HepG2 (cell line): ENCODE data around the gene LTB4R2. TPM values are rescaled to one million over a fixed set of nuclear protein-coding genes. Genes with fewer than 3 reads are reported as not detected.

Source experiments
- AGO2 ChIP-seq: fragments of 200-400 bp; formaldehyde crosslinking; optimal IDR thresholded peaks from 2 replicates; pipeline ENCODE3; 2017; ENCODE audit warnings: mild to moderate bottlenecking, low read depth, low read length, moderate library complexity
- BCL3 ChIP-seq: sonication (generic); formaldehyde crosslinking; IDR thresholded peaks from 2 replicates; pipeline ENCODE4 v1.5.1; 2020; ENCODE audit warnings: mild to moderate bottlenecking, missing genetic modification reagents, moderate library complexity
- CENPBD1 ChIP-seq: sonication (generic); formaldehyde crosslinking; IDR thresholded peaks from 2 replicates; pipeline ENCODE4 v1.8.0; 2022; ENCODE audit warnings: missing genetic modification reagents, low read depth, mild to moderate bottlenecking, borderline replicate concordance
- FOXA1 ChIP-seq, 2 experiments: fragments of 450-650 bp in 1 of 2; sonication (generic) in 1 of 2; formaldehyde crosslinking in 1 of 2; IDR thresholded peaks; 2 replicates each; pipeline versions ENCODE4 v1.4.0 to v1.6.1; 2016 to 2020; ENCODE audit warnings: missing genetic modification reagents in 1 of 2
- GTF3A ChIP-seq: sonication (generic); formaldehyde crosslinking; conservative IDR thresholded peaks from 2 replicates; pipeline ENCODE4 v1.4.0; 2020; ENCODE audit warnings: mild to moderate bottlenecking, missing genetic modification reagents
- HDAC1 ChIP-seq: sonication (generic); formaldehyde crosslinking; IDR thresholded peaks from 2 replicates; pipeline ENCODE4 v1.5.1; 2020; ENCODE audit warnings: mild to moderate bottlenecking, missing genetic modification reagents
- HMGA1 ChIP-seq: sonication (generic); formaldehyde crosslinking; conservative IDR thresholded peaks from 2 replicates; pipeline ENCODE4 v1.4.0; 2020; ENCODE audit warnings: missing genetic modification reagents
- HNRNPL ChIP-seq: fragments of 200-400 bp; formaldehyde crosslinking; IDR thresholded peaks from 2 replicates; pipeline ENCODE4 v1.6.1; 2017; ENCODE audit warnings: mild to moderate bottlenecking, low read depth, low read length
- HOXA5 ChIP-seq: sonication (generic); formaldehyde crosslinking; IDR thresholded peaks from 2 replicates; pipeline ENCODE4 v1.4.0; 2020; ENCODE audit warnings: missing genetic modification reagents
- IRF2 ChIP-seq: IDR thresholded peaks from 2 replicates; pipeline ENCODE4 v1.6.1; 2018; ENCODE audit warnings: missing genetic modification reagents, missing compliant biosample characterization
- JUND ChIP-seq: sonication (generic); formaldehyde crosslinking; IDR thresholded peaks from 2 replicates; pipeline ENCODE4 v1.8.0; 2022; ENCODE audit warnings: mild to moderate bottlenecking, missing genetic modification reagents
- KMT2A ChIP-seq: sonication (generic); formaldehyde crosslinking; IDR thresholded peaks from 2 replicates; pipeline ENCODE4 v1.4.0; 2020; ENCODE audit warnings: missing genetic modification reagents
- MATR3 ChIP-seq: sonication (generic); formaldehyde crosslinking; IDR thresholded peaks from 2 replicates; pipeline ENCODE4 v1.4.0; 2020; ENCODE audit warnings: missing genetic modification reagents
- MYPOP ChIP-seq: sonication (generic); formaldehyde crosslinking; IDR thresholded peaks from 2 replicates; pipeline ENCODE4 v1.8.1; 2023; ENCODE audit warnings: mild to moderate bottlenecking, moderate library complexity, missing genetic modification reagents
- NFE2 ChIP-seq: sonication (generic); formaldehyde crosslinking; IDR thresholded peaks from 2 replicates; pipeline ENCODE4 v1.4.0; 2020; ENCODE audit warnings: missing genetic modification reagents
- RARG ChIP-seq: sonication (generic); formaldehyde crosslinking; IDR thresholded peaks from 2 replicates; pipeline ENCODE4 v1.4.0; 2020; ENCODE audit warnings: low read depth, mild to moderate bottlenecking, missing genetic modification reagents
- RFX1 ChIP-seq: fragments of 450-650 bp; IDR thresholded peaks from 2 replicates; pipeline ENCODE4 v1.6.1; 2017
- SOX6 ChIP-seq, 2 experiments: fragments of 450-650 bp in 1 of 2; sonication (generic) in 1 of 2; formaldehyde crosslinking in 1 of 2; IDR thresholded peaks; 2 replicates each; pipeline versions ENCODE4 v1.4.0 to v1.6.1; 2017 to 2020; ENCODE audit warnings: antibody characterized with exemption in 1 of 2, mild to moderate bottlenecking in 1 of 2, missing genetic modification reagents in 1 of 2
- ZFP90 ChIP-seq: sonication (generic); formaldehyde crosslinking; IDR thresholded peaks from 2 replicates; pipeline ENCODE4 v1.8.0; 2022; ENCODE audit warnings: missing genetic modification reagents, mild to moderate bottlenecking, inconsistent platforms, borderline replicate concordance
- ZNF160 ChIP-seq: sonication (generic); formaldehyde crosslinking; IDR thresholded peaks from 2 replicates; pipeline ENCODE4 v1.8.0; 2022; ENCODE audit warnings: mild to moderate bottlenecking, inconsistent platforms, missing genetic modification reagents
- ZNF205 ChIP-seq: IDR thresholded peaks from 2 replicates; pipeline ENCODE4 v1.6.1; 2018; ENCODE audit warnings: missing biosample characterization, missing genetic modification reagents
- ZNF614 ChIP-seq: IDR thresholded peaks from 2 replicates; pipeline ENCODE4 v1.6.1; 2018; ENCODE audit warnings: missing biosample characterization, missing genetic modification reagents, inconsistent platforms, borderline replicate concordance
- ZNF766 ChIP-seq: sonication (generic); formaldehyde crosslinking; IDR thresholded peaks from 2 replicates; pipeline ENCODE4 v1.5.0; 2020; ENCODE audit warnings: missing genetic modification reagents, borderline replicate concordance
- polyA plus RNA-seq, 8 experiments: library from polyadenylated mRNA; depleted of rRNA in 3 of 8; stranded (reverse) in 7 of 8; unstranded in 1 of 8; fragments of >200 nt; fragmentation: Illumina TruSeq in 4 of 8; extraction: Trizol in 4 of 8; gene quantifications; 2 replicates each; pipeline versions ENCODE4 v1.2.1 to v1.2.3, GENCODE V29; 2011 to 2016; ENCODE audit warnings: low read depth in 4 of 8, missing spikeins in 1 of 8, mixed read lengths in 1 of 8; ENCODE audit not compliant: insufficient read depth in 1 of 8
- total RNA-seq, 5 experiments: library from RNA; depleted of rRNA; stranded (reverse); fragments of >200 nt; fragmentation: Illumina TruSeq; extraction: Trizol; gene quantifications; 2 replicates each; pipeline ENCODE4 v1.2.3, GENCODE V29; 2016; ENCODE audit warnings: low read depth in 1 of 5

Gene LTB4R2
- total and polyA plus RNA-seq, 2 of the 13 experiments (the other 11 are each of a cell fraction or from before 2014, with no cell fraction given): 3.9 to 6.9 TPM

GRCh38 chr14:24343795-24344660 is 34.1 kb downstream of the LTB4R2 start (continued):
- no peak for TF ChIP-seq RARG (CRISPR knock-in tag)
- peak; percentile 37; the same call in 1 of the 2 replicates for TF ChIP-seq ZNF205 (CRISPR knock-in tag)
- peak; percentile 57; the same call in 1 of the 2 replicates for TF ChIP-seq IRF2 (CRISPR knock-in tag)
- TF ChIP-seq ZNF614 (CRISPR knock-in tag): peak; percentile 69; the same call in 1 of the 2 replicates
- no peak for TF ChIP-seq SOX6 (IDR thresholded peaks at IDR 0.05)
- peak; percentile 45; the same call in 1 of the 2 replicates for TF ChIP-seq SOX6 (CRISPR knock-in tag; IDR thresholded peaks at IDR 0.05)
- TF ChIP-seq HNRNPL: no peak
- no peak for TF ChIP-seq ZNF766
- TF ChIP-seq RFX1: no peak
- no peak; the same call in 1 of the 2 replicates for TF ChIP-seq HDAC1 (CRISPR knock-in tag)
- TF ChIP-seq HMGA1 (CRISPR knock-in tag): no peak
- no peak for TF ChIP-seq MATR3 (CRISPR knock-in tag)
- no peak for TF ChIP-seq NFE2 (CRISPR knock-in tag)
- no peak for TF ChIP-seq ZFP90
- no peak for TF ChIP-seq FOXA1 (IDR thresholded peaks at IDR 0.05)
- TF ChIP-seq FOXA1 (CRISPR knock-in tag; IDR thresholded peaks at IDR 0.05): no peak
- TF ChIP-seq BCL3 (CRISPR knock-in tag): no peak
- no peak for TF ChIP-seq AGO2
- TF ChIP-seq KMT2A: no peak
- no peak for TF ChIP-seq CENPBD1 (CRISPR knock-in tag)
- TF ChIP-seq GTF3A (CRISPR knock-in tag): no peak
- no peak for TF ChIP-seq MYPOP (CRISPR knock-in tag)
- no peak for TF ChIP-seq ZNF160
- TF ChIP-seq HOXA5 (CRISPR knock-in tag): no peak
- no peak for TF ChIP-seq JUND (CRISPR knock-in tag)
